Measurements from ENCODE around the gene EPS8L3. TPM values are rescaled to one million over a fixed set of nuclear protein-coding genes. Genes with fewer than 3 reads are reported as not detected.

EPS8L3 gene
- total RNA-seq, 1 experiment from 2014 or later, result not detected

DNA sequence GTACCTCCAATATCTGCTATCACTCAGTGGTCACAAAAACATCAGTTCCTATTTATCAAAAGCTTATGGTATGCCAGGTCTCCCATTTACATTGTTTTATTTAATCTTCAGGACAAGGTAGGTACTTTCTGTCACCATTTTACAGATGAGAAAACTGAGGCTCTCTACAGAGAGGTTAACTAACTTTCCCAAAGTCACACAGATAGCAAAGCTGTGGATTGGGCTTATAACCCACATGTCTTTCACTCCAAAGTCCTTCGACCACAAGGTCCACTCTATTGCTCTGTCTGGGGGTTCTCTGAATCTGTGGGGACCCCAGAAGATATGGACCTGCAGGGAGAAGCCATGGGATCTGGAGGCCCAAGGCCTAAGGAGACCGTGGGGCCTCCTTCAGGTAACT is 26.6 kb upstream of the EPS8L3 start:
- no peaks in the 10 kb centered on the region for H3K9me3 ChIP-seq (ENCODE audit: low read depth, low read length, poor library complexity, severe bottlenecking)
- DNase-seq (ENCODE audit: low spot score), result no peak
- peaks cover 37% of the 10 kb centered on the region for H3K4me1 ChIP-seq (ENCODE audit: insufficient read depth, low read length, poor library complexity, severe bottlenecking)
- H3K36me3 ChIP-seq (ENCODE audit: insufficient read depth, low read length, poor library complexity, severe bottlenecking), result no peaks in the 10 kb centered on the region
- ChIA-PET POLR2A (ENCODE audit: low non-redundant PET) (interaction anchor here (0.5 kb wide), 1 partner anchor 194 kb away, joined by 3 read pairs; the partner anchor contains the start of gene AHCYL1), CTCF (no interaction called here)
- H3K27me3 ChIP-seq (replicated peaks; ENCODE audit: insufficient read depth, low read depth, low read length, poor library complexity), result no peaks in the 10 kb centered on the region
- no TSS peak for BruUV-seq (replicated peaks)
- TF ChIP-seq, protein P1, sequence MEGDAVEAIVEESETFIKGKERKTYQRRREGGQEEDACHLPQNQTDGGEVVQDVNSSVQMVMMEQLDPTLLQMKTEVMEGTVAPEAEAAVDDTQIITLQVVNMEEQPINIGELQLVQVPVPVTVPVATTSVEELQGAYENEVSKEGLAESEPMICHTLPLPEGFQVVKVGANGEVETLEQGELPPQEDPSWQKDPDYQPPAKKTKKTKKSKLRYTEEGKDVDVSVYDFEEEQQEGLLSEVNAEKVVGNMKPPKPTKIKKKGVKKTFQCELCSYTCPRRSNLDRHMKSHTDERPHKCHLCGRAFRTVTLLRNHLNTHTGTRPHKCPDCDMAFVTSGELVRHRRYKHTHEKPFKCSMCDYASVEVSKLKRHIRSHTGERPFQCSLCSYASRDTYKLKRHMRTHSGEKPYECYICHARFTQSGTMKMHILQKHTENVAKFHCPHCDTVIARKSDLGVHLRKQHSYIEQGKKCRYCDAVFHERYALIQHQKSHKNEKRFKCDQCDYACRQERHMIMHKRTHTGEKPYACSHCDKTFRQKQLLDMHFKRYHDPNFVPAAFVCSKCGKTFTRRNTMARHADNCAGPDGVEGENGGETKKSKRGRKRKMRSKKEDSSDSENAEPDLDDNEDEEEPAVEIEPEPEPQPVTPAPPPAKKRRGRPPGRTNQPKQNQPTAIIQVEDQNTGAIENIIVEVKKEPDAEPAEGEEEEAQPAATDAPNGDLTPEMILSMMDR (conservative IDR thresholded peaks at IDR 0.05; ENCODE audit: low read depth, low read length), result no peak
- no peak for TF ChIP-seq EZH2 (IDR thresholded peaks at IDR 0.05; ENCODE audit: borderline replicate concordance, low read depth, low read length, poor library complexity, severe bottlenecking)
- intact Hi-C loops (cut with micrococcal nuclease; ENCODE audit: unreplicated experiment), result no loop called here
- no peak overlapping the region for H3K27ac ChIP-seq (ENCODE audit: low read depth, low read length, poor library complexity, severe bottlenecking)
- H3K4me3 ChIP-seq (ENCODE audit: low read depth, low read length, poor library complexity, severe bottlenecking), result no peak overlapping the region

DNA sequence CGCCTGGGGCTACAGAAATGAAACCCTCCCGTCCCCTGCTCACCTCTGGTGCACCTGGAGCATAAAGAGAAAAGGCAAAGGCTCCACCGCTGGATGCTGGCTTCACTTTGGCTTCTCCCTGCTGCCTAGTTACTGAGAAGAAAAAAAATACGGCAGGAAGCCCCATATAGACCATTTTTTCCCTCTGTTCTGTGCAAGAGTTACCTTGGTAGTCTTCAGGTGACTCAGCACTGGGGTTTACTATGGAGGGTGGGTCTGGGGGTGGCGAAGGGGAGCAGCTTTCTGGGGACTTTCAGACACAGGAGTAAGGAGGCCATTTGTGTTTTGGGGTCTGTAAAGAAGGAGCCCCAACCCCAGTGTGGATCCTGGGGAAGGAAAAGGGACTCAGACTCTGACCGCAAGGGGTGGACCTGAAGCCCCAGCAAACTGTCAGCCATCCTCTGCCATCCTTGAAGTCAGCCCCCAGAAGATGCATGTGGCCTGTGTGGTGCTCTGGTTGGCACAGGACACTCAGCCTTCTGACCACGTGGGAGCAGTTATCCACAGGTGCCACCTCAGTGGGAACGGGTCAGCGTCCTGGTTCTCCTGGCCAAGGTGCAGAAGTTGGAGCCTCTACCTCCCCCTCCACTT is 25.9 kb upstream of the EPS8L3 start:
- DNase-seq (ENCODE audit: low spot score), result no peak
- no TSS peak for BruUV-seq (replicated peaks)
- POLR2A ChIA-PET (ENCODE audit: low non-redundant PET), result no interaction called here
- intact Hi-C loops (cut with micrococcal nuclease; ENCODE audit: unreplicated experiment), result no loop called here
- Histone ChIP-seq H3K36me3 (ENCODE audit: insufficient read depth, low read length, poor library complexity, severe bottlenecking) (no peaks in the 10 kb centered on the region), H3K9me3 (ENCODE audit: low read depth, low read length, poor library complexity, severe bottlenecking) (no peaks in the 10 kb centered on the region), H3K4me1 (ENCODE audit: insufficient read depth, low read length, poor library complexity, severe bottlenecking) (peaks cover 36% of the 10 kb centered on the region), H3K27me3 (replicated peaks; ENCODE audit: insufficient read depth, low read depth, low read length, poor library complexity) (no peaks in the 10 kb centered on the region), H3K27ac (ENCODE audit: low read depth, low read length, poor library complexity, severe bottlenecking) (no peak overlapping the region), H3K4me3 (ENCODE audit: low read depth, low read length, poor library complexity, severe bottlenecking) (no peak overlapping the region)
- TF ChIP-seq, protein P1 (conservative IDR thresholded peaks at IDR 0.05; ENCODE audit: low read depth, low read length), result no peak
- CTCF ChIA-PET, result interaction anchor here (0.6 kb wide), 1 partner anchor 92 kb away, joined by 13 read pairs; no protein-coding TSS in a partner anchor

DNA sequence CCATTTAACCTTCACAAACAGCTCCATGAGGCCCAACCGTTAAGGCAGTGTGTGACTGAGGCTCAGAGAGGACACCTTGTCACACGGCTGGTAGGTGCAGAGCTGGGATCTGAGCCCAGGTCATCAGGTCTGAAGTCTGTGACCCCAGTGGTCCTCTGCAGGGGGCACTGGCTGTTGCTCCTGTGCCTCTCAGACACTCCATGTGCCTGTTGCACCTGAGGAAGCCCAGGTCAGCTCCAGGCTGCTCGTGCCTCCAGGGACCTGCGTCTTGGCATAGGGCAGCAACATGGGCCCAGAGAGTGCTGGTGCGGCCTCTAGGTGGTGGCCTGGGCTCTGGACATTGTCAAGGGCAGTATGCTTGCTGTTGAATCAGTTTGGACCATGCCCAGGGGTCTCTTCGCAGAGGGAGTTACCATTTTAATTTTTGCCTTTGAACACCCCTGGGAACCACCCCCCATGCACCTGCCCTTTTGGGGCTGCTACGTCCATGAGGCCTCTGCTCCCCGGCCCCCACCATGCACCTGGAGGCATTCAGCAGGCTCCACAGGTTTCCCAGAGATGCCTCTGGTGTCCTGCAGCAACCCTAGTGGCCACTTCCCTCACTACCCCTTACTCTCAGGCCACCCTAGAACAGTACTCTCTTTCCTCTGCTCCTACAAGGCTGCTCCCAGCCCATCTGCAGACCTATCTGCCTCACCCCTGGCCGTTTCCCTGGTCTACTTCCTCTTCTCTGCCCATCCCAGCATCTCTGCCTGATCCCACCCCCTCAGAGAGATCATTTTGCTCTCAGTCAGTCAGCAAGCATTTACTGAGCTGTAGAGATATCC is 25.2 kb upstream of the EPS8L3 start:
- intact Hi-C loops (cut with micrococcal nuclease; ENCODE audit: unreplicated experiment), result no loop called here
- Histone ChIP-seq H3K27ac (ENCODE audit: low read depth, low read length, poor library complexity, severe bottlenecking) (no peak overlapping the region), H3K9me3 (ENCODE audit: low read depth, low read length, poor library complexity, severe bottlenecking) (no peaks in the 10 kb centered on the region), H3K36me3 (ENCODE audit: insufficient read depth, low read length, poor library complexity, severe bottlenecking) (no peaks in the 10 kb centered on the region), H3K4me3 (ENCODE audit: low read depth, low read length, poor library complexity, severe bottlenecking) (no peak overlapping the region), H3K27me3 (replicated peaks; ENCODE audit: insufficient read depth, low read depth, low read length, poor library complexity) (no peaks in the 10 kb centered on the region), H3K4me1 (ENCODE audit: insufficient read depth, low read length, poor library complexity, severe bottlenecking) (peaks cover 31% of the 10 kb centered on the region)
- ChIA-PET CTCF (interaction anchor here (0.6 kb wide), 1 partner anchor 92 kb away, joined by 13 read pairs; no protein-coding TSS in a partner anchor), POLR2A (ENCODE audit: low non-redundant PET) (no interaction called here)
- DNase-seq (ENCODE audit: low spot score), result no peak
- BruUV-seq (replicated peaks), result no TSS peak
- no peak for TF ChIP-seq EZH2 (IDR thresholded peaks at IDR 0.05; ENCODE audit: borderline replicate concordance, low read depth, low read length, poor library complexity, severe bottlenecking)
- TF ChIP-seq, protein P1 (conservative IDR thresholded peaks at IDR 0.05; ENCODE audit: low read depth, low read length), result no peak

Measured in A673 (cell line).